Measurements from ENCODE around the gene TRIM17.

The TRIM17 gene

GRCh38 chr1:228414511-228415211 lies 2.0 kb downstream of the TRIM17 start:
- no peak for DNase-seq
- peaks cover 0 to 16% (median 13%) of the 10 kb centered on the region in 4 donors for H3K4me1 ChIP-seq
- H3K27me3 ChIP-seq: peaks cover 0 to 43% of the 10 kb centered on the region in 2 donors
- TF ChIP-seq, protein P1, sequence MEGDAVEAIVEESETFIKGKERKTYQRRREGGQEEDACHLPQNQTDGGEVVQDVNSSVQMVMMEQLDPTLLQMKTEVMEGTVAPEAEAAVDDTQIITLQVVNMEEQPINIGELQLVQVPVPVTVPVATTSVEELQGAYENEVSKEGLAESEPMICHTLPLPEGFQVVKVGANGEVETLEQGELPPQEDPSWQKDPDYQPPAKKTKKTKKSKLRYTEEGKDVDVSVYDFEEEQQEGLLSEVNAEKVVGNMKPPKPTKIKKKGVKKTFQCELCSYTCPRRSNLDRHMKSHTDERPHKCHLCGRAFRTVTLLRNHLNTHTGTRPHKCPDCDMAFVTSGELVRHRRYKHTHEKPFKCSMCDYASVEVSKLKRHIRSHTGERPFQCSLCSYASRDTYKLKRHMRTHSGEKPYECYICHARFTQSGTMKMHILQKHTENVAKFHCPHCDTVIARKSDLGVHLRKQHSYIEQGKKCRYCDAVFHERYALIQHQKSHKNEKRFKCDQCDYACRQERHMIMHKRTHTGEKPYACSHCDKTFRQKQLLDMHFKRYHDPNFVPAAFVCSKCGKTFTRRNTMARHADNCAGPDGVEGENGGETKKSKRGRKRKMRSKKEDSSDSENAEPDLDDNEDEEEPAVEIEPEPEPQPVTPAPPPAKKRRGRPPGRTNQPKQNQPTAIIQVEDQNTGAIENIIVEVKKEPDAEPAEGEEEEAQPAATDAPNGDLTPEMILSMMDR (IDR thresholded peaks at IDR 0.05): no peak
- H3K4me3 ChIP-seq: no peak overlapping the region
- peaks cover 0 to 19% (median 0%) of the 10 kb centered on the region in 3 donors for H3K36me3 ChIP-seq
- H3K9me3 ChIP-seq: no peaks in the 10 kb centered on the region
- H3K27ac ChIP-seq: no peak overlapping the region
- intact Hi-C loops (cut with DNase I; ENCODE audit: low total_unique reads): no loop called here

GRCh38 chr1:228413241-228414010 lies 3.2 kb downstream of the TRIM17 start:
- Histone ChIP-seq H3K4me3 (no peak overlapping the region), H3K9me3 (no peaks in the 10 kb centered on the region), H3K27ac (no peak overlapping the region), H3K27me3 (peaks cover 0 to 43% of the 10 kb centered on the region in 2 donors), H3K36me3 (peaks cover 0 to 21% (median 0%) of the 10 kb centered on the region in 3 donors), H3K4me1 (peaks cover 0 to 19% (median 14%) of the 10 kb centered on the region in 4 donors)
- DNase-seq: no peak
- TF ChIP-seq, protein P1 (IDR thresholded peaks at IDR 0.05): no peak
- intact Hi-C loops (cut with DNase I; ENCODE audit: low total_unique reads): no loop called here

DNA sequence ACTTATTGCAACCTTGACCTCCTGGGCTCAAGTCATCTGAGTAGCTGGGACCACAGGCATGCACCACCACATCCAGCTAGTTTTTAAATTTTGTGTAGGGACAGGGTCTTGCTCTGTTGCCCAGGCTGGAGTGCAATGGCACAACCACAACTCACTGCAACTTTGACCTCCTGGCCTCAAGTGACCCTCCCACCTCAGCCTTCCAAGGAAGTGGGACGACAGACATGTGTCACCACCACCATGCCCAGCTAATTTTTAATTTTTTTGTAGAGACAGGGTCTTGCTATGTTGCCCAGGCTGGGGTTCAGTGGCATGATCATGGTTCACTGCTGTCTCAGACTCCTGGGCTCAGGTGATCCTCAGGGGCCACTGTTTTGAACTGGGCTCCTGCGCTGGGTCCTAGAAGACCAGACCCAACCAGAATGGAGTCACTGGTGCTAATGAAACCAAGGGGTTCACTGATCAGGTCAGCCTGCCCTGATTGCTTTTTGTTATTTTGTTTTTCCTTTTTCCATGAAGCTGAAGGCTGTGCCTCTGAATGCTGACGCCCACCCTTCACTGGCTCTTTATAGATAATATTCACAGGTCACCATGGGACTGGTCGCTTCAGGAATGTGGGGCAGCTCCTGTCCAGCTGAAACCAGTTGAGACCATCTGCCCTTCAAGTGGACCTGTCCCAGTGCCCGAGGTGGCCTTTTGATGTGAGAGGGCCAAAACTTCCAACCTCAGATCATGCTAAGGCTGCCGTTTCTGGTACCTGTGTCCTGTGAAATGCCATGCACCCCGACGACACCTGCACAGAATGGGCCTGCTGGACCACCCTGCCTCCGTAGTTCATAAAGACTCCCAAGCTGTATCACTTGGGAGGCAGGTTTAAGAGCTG lies 4.9 kb downstream of the TRIM17 start:
- Histone ChIP-seq H3K4me1 (peaks cover 0 to 30% (median 24%) of the 10 kb centered on the region in 4 donors), H3K9me3 (no peaks in the 10 kb centered on the region), H3K4me3 (no peak overlapping the region), H3K27me3 (peaks cover 0 to 30% of the 10 kb centered on the region in 2 donors), H3K36me3 (peaks cover 0 to 22% (median 0%) of the 10 kb centered on the region in 3 donors), H3K27ac (no peak overlapping the region)
- intact Hi-C loops (cut with DNase I; ENCODE audit: low total_unique reads): no loop called here
- no peak for DNase-seq
- TF ChIP-seq, protein P1 (IDR thresholded peaks at IDR 0.05): no peak

GRCh38 chr1:228411121-228411520 lies 5.5 kb downstream of the TRIM17 start:
- peaks cover 0 to 22% (median 0%) of the 10 kb centered on the region in 3 donors for H3K36me3 ChIP-seq
- H3K27ac ChIP-seq: no peak overlapping the region
- no peak overlapping the region for H3K4me3 ChIP-seq
- H3K4me1 ChIP-seq: peaks cover 0 to 23% (median 17%) of the 10 kb centered on the region in 4 donors
- no peak for DNase-seq
- no peaks in the 10 kb centered on the region for H3K9me3 ChIP-seq
- peaks cover 0 to 24% of the 10 kb centered on the region in 2 donors for H3K27me3 ChIP-seq
- intact Hi-C loops (cut with DNase I; ENCODE audit: low total_unique reads): no loop called here
- TF ChIP-seq, protein P1 (IDR thresholded peaks at IDR 0.05): no peak

DNA sequence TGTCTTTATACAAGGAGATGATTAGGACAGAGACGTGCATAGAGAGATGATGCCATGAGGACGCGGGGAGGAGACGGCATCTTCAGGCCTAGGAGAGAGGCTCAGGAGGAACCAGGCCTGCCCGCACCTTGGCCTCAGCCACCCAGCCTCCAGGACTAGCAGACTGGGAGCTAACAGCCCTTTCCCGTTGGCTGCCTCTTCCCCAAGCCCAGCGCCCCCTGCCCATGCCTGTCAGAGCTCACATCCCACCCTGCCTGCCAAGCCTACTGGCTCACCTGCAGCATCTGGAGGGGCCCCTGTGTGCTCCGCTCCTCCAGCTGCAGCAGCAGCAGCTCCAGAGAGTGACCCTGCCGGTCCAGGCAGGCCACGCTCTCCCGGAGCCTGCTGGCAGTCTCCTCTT lies 6.0 kb downstream of the TRIM17 start:
- Histone ChIP-seq H3K4me1 (peaks cover 0 to 21% (median 14%) of the 10 kb centered on the region in 4 donors), H3K36me3 (peaks cover 0 to 22% (median 0%) of the 10 kb centered on the region in 3 donors), H3K27me3 (peaks cover 0 to 19% of the 10 kb centered on the region in 2 donors), H3K9me3 (no peaks in the 10 kb centered on the region), H3K27ac (no peak overlapping the region), H3K4me3 (no peak overlapping the region)
- TF ChIP-seq, protein P1 (IDR thresholded peaks at IDR 0.05): no peak
- DNase-seq: no peak
- intact Hi-C loops (cut with DNase I; ENCODE audit: low total_unique reads): no loop called here

Data from tibial artery (tissue), 4 donors.